GM21576 (cell line): ENCODE data around the gene PRKCE.

ENCODE experiments used
- ATAC-seq: cut with Tn5 transposase; IDR thresholded peaks from one replicate; pipeline ENCODE4 v1.9.1; 2021; ENCODE audit warnings: mild to moderate bottlenecking, moderate library complexity; ENCODE audit not compliant: unreplicated experiment

Gene PRKCE

DNA sequence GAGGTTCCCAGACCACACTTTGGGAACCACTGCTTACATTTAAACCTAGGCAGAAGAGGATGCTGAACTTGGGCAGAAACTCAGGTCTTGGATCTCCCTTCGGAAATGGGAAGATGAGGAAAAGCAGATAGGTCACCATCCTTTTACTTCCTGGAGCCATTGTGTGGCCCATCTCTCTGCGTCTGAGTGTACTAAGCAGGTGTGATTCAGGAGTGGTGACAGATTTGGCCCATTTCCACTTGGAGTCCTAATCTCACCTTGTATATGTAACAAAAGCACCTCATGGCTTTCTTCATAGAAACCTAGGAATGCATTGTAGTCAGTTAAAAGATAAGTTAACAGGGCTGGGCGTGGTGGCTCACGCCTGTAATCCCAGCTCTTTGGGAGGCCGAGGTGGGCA lies 71.0 kb downstream of the PRKCE start:
- ATAC-seq, result no peak

DNA sequence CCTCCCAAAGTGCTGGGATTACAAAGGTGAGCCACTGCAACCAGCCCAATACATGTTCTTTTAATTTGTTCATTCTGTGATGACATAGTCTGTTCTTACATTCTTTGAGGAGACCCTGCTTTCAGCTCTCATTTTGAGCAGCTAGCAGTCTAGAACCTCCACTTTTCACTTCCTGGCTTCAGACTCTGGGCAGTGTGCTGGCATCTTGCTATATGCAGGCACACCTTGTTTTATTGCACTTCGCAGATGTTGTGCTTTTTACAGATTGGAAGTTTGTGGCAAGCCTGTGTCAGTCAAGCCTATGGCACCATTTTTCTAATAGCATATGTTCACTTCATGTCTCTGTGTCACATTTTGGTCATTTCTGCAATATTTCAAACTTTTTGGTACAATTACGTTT lies 72.4 kb downstream of the PRKCE start:
- ATAC-seq, result no peak

DNA sequence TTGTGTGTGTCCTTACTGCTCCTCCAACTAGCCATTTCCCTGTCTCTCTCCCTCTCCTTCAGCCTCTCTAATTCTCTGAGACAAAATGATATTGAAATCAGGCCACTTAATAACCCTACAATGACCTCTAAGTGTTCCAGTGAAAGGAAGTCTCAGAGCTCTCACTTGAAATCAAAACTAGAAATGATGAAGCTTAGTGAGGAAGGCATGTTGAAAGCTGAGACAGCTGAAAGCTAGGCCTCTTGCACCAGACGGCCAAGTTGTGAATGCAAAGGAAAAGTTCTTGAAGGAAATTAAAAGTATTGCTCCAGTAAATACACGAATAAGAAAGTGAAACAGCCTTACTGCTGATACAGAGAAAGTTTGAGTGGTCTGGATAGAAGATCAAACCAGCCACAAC lies 72.9 kb downstream of the PRKCE start:
- no peak for ATAC-seq

DNA sequence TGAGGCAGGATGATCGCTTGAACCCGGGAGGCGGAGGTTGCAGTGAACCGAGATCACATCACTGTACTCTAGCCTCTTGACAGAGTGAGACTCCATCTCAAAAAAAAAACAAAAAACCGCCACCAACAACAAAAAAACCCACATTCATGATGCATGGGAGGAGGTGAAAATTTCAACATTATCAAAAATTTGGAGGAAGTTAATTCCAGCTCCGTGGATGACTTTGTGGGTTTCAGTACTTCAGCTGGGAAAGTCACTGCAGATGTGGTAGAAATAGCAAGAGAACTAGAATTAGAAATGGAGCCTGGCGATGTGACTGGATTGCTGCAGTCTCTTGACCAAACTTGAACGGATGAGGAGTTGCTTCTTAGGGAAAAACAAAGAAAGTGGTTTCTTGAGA lies 74.3 kb downstream of the PRKCE start:
- no peak for ATAC-seq

GRCh38 chr2:45726188-45726587 lies 74.7 kb downstream of the PRKCE start:
- ATAC-seq, result no peak

- ATAC-seq, result peak; percentile 80
Observed at GRCh38 chr2:45728458-45728942, 77.0 kb downstream of the PRKCE start.

- peak; percentile 42 for ATAC-seq
Observed at GRCh38 chr2:45729753-45730512, 78.5 kb downstream of the PRKCE start.

DNA sequence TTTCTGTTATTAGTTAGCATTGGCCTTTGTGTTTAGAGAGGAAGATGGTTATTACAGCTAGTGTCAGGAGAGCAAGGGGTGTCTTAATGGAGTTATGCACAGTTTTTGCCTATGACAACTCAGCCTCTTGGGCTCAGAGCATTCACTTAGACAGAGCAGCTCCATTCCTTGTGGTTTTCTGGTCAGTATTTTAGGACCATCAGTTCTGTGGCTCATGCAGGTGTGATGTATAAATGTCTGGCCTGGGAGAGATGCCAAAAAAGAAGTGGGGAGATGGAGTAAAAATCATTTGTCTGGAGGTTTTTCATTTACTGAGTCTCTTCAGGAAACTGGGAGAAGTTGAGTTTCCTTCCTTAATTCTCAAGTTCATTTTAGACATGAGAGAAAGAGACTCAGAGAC lies 79.7 kb downstream of the PRKCE start:
- ATAC-seq, result no peak

DNA sequence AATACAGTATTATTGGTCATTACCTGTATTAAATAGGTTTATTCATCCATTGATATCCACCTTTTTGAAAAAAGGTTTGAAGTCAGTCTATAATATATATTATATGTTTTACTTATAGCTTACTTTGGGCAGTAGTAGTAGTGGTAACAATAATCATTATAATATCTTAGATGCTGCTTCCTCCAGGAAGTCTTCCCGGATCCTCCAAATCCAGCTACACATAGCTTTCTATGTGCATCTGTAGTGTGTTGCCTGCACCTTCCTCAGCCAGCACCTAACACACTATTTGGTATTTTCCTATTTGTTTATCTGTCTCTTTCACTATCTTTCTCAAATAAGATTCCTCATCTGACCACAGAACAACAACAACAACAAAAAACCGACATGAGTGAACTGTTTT lies 81.0 kb downstream of the PRKCE start:
- no peak for ATAC-seq

DNA sequence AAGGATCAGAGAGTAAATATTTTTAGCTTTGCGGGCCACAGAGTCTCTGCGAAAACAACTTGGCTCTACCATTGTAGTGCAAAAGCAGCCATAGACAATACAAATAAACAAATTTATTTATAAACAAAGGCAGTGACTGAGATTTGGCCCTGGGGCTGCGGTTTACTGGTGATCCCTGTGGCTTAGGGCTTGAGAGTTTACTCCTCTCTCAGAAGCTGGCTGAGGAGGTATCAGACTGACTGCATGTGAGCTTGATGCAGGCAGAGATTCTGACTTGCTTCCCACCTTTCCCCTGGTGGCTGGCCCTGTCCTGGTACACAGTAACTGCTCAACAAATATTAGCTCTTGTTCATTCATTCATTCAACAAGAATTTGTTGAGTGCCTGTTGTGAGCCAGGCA lies 81.5 kb downstream of the PRKCE start:
- no peak for ATAC-seq

- no peak for ATAC-seq
Observed at GRCh38 chr2:45734336-45734735, 82.9 kb downstream of the PRKCE start.

GRCh38 chr2:45734952-45735351 lies 83.5 kb downstream of the PRKCE start:
- no peak for ATAC-seq

GRCh38 chr2:45736757-45737704 lies 85.6 kb downstream of the PRKCE start:
- no peak for ATAC-seq

GRCh38 chr2:45739796-45740485 lies 88.5 kb downstream of the PRKCE start:
- no peak for ATAC-seq

DNA sequence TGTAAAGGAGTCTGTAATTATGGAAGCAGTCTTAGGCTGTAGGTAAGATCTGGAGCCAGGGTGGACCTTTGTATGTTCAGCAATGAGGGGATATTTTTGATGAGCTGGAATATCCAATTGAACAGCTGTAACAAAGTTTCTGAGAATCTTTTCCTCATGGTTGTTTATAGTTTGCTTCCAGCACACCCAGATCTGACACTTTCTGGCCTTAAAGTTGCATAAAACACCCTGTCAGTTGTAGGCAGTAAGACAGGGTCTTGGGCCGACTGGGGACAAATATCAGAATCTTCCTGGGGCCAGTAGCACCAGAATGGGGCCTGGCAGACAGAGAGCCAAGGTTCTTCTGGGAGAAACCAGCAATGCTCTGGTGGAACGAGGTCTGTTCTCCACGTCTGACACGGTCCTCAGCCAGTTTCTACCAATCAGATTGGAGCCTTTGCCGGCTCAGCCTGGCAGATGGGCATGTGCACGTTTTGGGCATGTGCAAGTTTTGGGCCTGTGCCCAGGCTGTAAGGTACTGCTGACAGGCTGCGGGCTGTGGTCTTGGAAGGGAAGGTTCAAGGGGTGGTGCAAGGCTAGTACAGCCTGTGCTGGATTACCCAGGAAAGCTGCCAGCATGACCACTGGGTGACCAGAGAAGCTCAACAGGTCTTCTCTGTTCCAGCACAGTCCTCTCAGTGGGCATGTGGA lies 89.8 kb downstream of the PRKCE start:
- ATAC-seq, result no peak

GRCh38 chr2:45743531-45744396 lies 92.3 kb downstream of the PRKCE start:
- ATAC-seq, result no peak

GRCh38 chr2:45745231-45745630 lies 93.8 kb downstream of the PRKCE start:
- no peak for ATAC-seq

DNA sequence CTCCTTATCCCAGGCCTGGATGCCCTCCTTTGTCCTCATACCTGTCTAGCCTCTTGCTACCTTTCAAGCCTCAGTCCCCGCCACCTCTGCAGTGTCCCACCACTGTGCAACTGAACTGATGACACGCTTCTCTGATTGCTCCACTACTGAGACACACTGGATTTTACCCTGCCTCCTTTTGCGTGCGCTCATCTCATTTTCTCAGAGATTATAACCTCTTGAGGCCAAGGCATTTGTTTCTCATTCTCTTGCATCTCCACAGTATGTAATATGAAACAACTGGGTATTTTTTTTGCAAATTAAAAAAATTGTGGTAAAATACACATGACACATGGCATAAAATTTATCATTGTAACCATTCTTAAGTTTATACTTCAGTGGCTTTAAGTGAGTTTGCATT lies 95.4 kb downstream of the PRKCE start:
- no peak for ATAC-seq

- ATAC-seq, result no peak
Observed at GRCh38 chr2:45747363-45747762, 95.9 kb downstream of the PRKCE start.

DNA sequence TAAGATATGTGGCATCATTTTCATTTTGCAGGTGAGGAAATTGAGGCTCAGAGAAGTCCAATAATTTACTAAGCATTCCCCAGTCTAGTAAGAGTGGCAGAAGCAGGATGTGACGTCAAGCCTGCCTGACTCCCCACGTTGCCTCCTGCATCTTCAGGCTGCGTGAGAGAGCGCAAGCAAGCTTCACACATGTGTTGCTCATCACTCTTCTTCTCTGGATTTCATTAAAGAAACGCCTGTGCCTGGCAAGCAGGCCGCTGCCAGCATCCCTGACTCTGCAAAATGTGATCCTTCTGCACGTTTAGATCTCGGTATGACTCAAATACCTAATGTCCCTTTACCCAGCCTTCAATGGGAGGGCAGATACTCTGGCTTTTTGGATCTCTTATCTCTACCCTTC lies 96.8 kb downstream of the PRKCE start:
- no peak for ATAC-seq
